B cell (primary cell): ENCODE data around the gene DTX3. TPM values are rescaled to one million over a fixed set of nuclear protein-coding genes. Genes with fewer than 3 reads are reported as not detected.

ENCODE experiments used
- ATAC-seq: fragments of 200-7000 bp; cut with Tn5 transposase; one replicate; pipeline ENCODE4 v1.10.0; 2021; ENCODE audit warnings: low read depth, mild to moderate bottlenecking, moderate number of reproducible peaks, moderate library complexity
- CTCF ChIA-PET: fragments of 350-600 bp; sonication (Branson Sonifier 250); formaldehyde crosslinking; loops from one replicate; lab custom pipeline; 2021; ENCODE audit warnings: antibody characterized with exemption, inconsistent platforms; lab: Charles Lee
- POLR2A ChIA-PET: fragments of 350-600 bp; sonication (Branson Sonifier 250); formaldehyde crosslinking; loops from one replicate; lab custom pipeline; 2021; ENCODE audit warnings: antibody characterized with exemption; lab: Charles Lee
- DNase-seq: peaks from one replicate; pipeline ENCODE4 v3.0.0; 2013
- H2AFZ ChIP-seq: 2 replicates; pipeline ENCODE4 v1.6.1; 2012; ENCODE audit warnings: mild to moderate bottlenecking, low read depth, low read length; ENCODE audit not compliant: insufficient read depth, poor library complexity, severe bottlenecking
- H3K27ac ChIP-seq, 2 donors: 1 replicate in 1 of 2; 2 replicates in 1 of 2; pipeline ENCODE4 v1.5.1; 2012 to 2013; ENCODE audit warnings: low read length in 2 of 2, mild to moderate bottlenecking in 2 of 2, moderate library complexity in 1 of 2
- H3K27me3 ChIP-seq, 4 experiments: fragments of 200-600 bp in 1 of 4; sonication (generic) in 1 of 4; replicated peaks in 1 of 4; 1 replicate in 2 of 4; 2 replicates in 2 of 4; pipeline versions ENCODE4 v1.6.1 to v1.7.0; 2013 to 2016; ENCODE audit warnings: low read length in 3 of 4, mild to moderate bottlenecking in 2 of 4, mixed read lengths in 1 of 4, moderate library complexity in 1 of 4; ENCODE audit not compliant: insufficient read depth in 4 of 4, control insufficient read depth in 3 of 4; ENCODE audit errors: control extremely low read depth in 1 of 4
- H3K36me3 ChIP-seq, 2 experiments: replicated peaks in 1 of 2; 1 replicate in 1 of 2; 2 replicates in 1 of 2; pipeline versions ENCODE4 v1.6.1 to v1.7.1; 2013; ENCODE audit warnings: low read length in 1 of 2; ENCODE audit not compliant: insufficient read depth in 2 of 2, control insufficient read depth in 1 of 2; ENCODE audit errors: control extremely low read depth in 1 of 2, extremely low read depth in 1 of 2
- H3K4me1 ChIP-seq, 2 donors: fragments of 200-600 bp in 1 of 2; sonication (generic) in 1 of 2; 1 replicate in 1 of 2; 2 replicates in 1 of 2; pipeline versions ENCODE4 v1.5.1 to v1.6.1; 2013 to 2017; ENCODE audit warnings: low read length in 2 of 2; ENCODE audit not compliant: control insufficient read depth in 2 of 2, insufficient read depth in 2 of 2
- H3K4me2 ChIP-seq: replicated peaks from 2 replicates; pipeline ENCODE3; 2012; ENCODE audit warnings: mild to moderate bottlenecking, low read depth, low read length; ENCODE audit not compliant: poor library complexity, severe bottlenecking
- H3K4me3 ChIP-seq, 5 experiments: fragments of 200-600 bp in 1 of 5; sonication (generic) in 1 of 5; 1 replicate in 3 of 5; 2 replicates in 2 of 5; pipeline versions ENCODE4 v1.5.1 to v1.7.0; 2011 to 2016; ENCODE audit warnings: low read length in 4 of 5, mild to moderate bottlenecking in 4 of 5, low read depth in 2 of 5, control low read depth in 1 of 5, moderate library complexity in 1 of 5; ENCODE audit not compliant: insufficient read depth in 1 of 5; ENCODE audit errors: control extremely low read depth in 1 of 5, extremely low read depth in 1 of 5
- H3K79me2 ChIP-seq: fragments of 200-600 bp; sonication (generic); one replicate; pipeline ENCODE4 v1.6.0; 2016; ENCODE audit warnings: low read length; ENCODE audit not compliant: control insufficient read depth, insufficient read depth
- H3K9ac ChIP-seq: fragments of 200-600 bp; sonication (generic); 2 replicates; pipeline ENCODE4 v1.6.1; 2017; ENCODE audit warnings: mild to moderate bottlenecking, low read length, moderate library complexity
- H3K9me3 ChIP-seq, 3 donors: one replicate each; pipeline versions ENCODE4 v1.6.1 to v1.7.1; 2013; ENCODE audit warnings: low read length in 2 of 3; ENCODE audit not compliant: control insufficient read depth in 2 of 3, insufficient read depth in 1 of 3; ENCODE audit errors: control extremely low read depth in 1 of 3
- H4K20me1 ChIP-seq: 2 replicates; pipeline ENCODE4 v1.6.0; 2012; ENCODE audit warnings: mild to moderate bottlenecking, low read length; ENCODE audit not compliant: insufficient read depth, control insufficient read depth, poor library complexity, severe bottlenecking
- H3K27ac Mint-ChIP-seq: one replicate; pipeline ENCODE4 v1.8.0; 2021; ENCODE audit warnings: mixed read lengths
- H3K27me3 Mint-ChIP-seq: one replicate; pipeline ENCODE4 v1.8.0; 2021; ENCODE audit warnings: mixed read lengths
- H3K4me1 Mint-ChIP-seq: one replicate; pipeline ENCODE4 v1.8.0; 2021; ENCODE audit warnings: mixed read lengths
- H3K4me3 Mint-ChIP-seq: one replicate; pipeline ENCODE4 v1.8.0; 2021; ENCODE audit warnings: mixed read lengths
- H3K9me3 Mint-ChIP-seq: one replicate; pipeline ENCODE4 v1.8.0; 2022; ENCODE audit warnings: mixed read lengths; ENCODE audit not compliant: insufficient read depth
- CTCF ChIP-seq: fragments of 200-600 bp; IDR thresholded peaks from one replicate; pipeline ENCODE4 v1.8.0; 2022; ENCODE audit warnings: antibody characterized with exemption, mild to moderate bottlenecking
- EZH2 ChIP-seq: IDR thresholded peaks from 2 replicates; pipeline ENCODE4 v1.6.1; 2012; ENCODE audit warnings: borderline replicate concordance, low read depth, mild to moderate bottlenecking, moderate library complexity, low read length; ENCODE audit not compliant: insufficient read depth, poor library complexity, severe bottlenecking
- WGBS: methylation state at CpG from one replicate; pipeline ENCODE4 v1.1.5; 2013; ENCODE audit warnings: missing lambda C conversion rate; ENCODE audit not compliant: insufficient coverage; 5-methylcytosine and 5-hydroxymethylcytosine counted together
- intact Hi-C: fragments of 100-400 bp; cut with micrococcal nuclease; formaldehyde crosslinking; loops from one replicate; pipeline ENCODE4 v1.10.0; 2022
- polyA plus RNA-seq: library from polyadenylated mRNA; depleted of rRNA; stranded (reverse); fragments of >200 nt; gene quantifications from 2 replicates; pipeline ENCODE4 v1.2.3, GENCODE V29; 2012
- total RNA-seq, 2 donors: library from RNA; stranded (reverse); fragments of 120-200 nt in 1 of 2; gene quantifications; 1 replicate in 1 of 2; 2 replicates in 1 of 2; pipeline versions ENCODE4 v1.2.3 to v1.2.4, GENCODE V29; 2013 to 2022

Gene DTX3
- total and polyA plus RNA-seq, 2 donors (not counting 1 experiment from before 2014, with no cell fraction given), result 3.5 to 7.3 TPM

- no peak for DNase-seq
- Mint-ChIP-seq H3K27ac (no peak overlapping the region), H3K27me3 (peaks cover 54% of the 10 kb centered on the region), H3K9me3 (no peaks in the 10 kb centered on the region), H3K4me3 (peak overlapping the region; percentile 19), H3K4me1 (peaks cover 56% of the 10 kb centered on the region)
- H3K27me3 ChIP-seq, result peaks cover 0 to 73% (median 33%) of the 10 kb centered on the region in 4 experiments
- no peaks in the 10 kb centered on the region for H3K79me2 ChIP-seq
- no peak overlapping the region for H2AFZ ChIP-seq
- peaks cover 52 to 59% of the 10 kb centered on the region in 2 donors for H3K4me1 ChIP-seq
- TF ChIP-seq CTCF, result no peak
- TF ChIP-seq EZH2, result no peak
- peaks cover 0 to 9% (median 0%) of the 10 kb centered on the region in 3 donors for H3K9me3 ChIP-seq
- no peak overlapping the region for H3K4me3 ChIP-seq
- H4K20me1 ChIP-seq, result peaks cover 4% of the 10 kb centered on the region
- no peaks in the 10 kb centered on the region for H3K36me3 ChIP-seq
- H3K9ac ChIP-seq, result no peak overlapping the region
- ChIA-PET POLR2A (no interaction called here), CTCF (interaction anchor here (1.2 to 12.6 kb wide), 4 partner anchors 8 to 154 kb away, joined by 3 to 97 read pairs (median 6); no protein-coding TSS in a partner anchor)
- H3K27ac ChIP-seq, result no peak overlapping the region
- 90% methylated on average over 7 of the region's 10 CpGs for WGBS
- intact Hi-C loops, result no loop called here
- H3K4me2 ChIP-seq, result no peak overlapping the region
- ATAC-seq, result no peak
Measured at GRCh38 chr12:57612711-57613426, 8.2 kb downstream of the DTX3 start.
